Measurements from ENCODE around the gene ZNF768. TPM values are rescaled to one million over a fixed set of nuclear protein-coding genes. Genes with fewer than 3 reads are reported as not detected.

The ZNF768 gene
- total and polyA plus RNA-seq, 9 donors, result 25.9 to 35.0 (median 31.4) TPM

Other genes with a start within 250 kb of the ZNF768 start
- gene CD2BP2, start 171.3 kb downstream of the ZNF768 start, total RNA-seq, result 34.0 TPM
- gene CD2BP2, start 171.3 kb downstream of the ZNF768 start, polyA plus RNA-seq (ENCODE audit: insufficient read depth in 1 of 8, insufficient read length in 8 of 8, low replicate concordance in 1 of 8), result 10 to 100 TPM; 32.3 to 44.2 (median 38.8) TPM
- 16.9 TPM for gene TBC1D10B, start 156.1 kb downstream of the ZNF768 start, total RNA-seq
- 10 to 100 TPM; 27.4 to 38.9 (median 33.5) TPM for gene TBC1D10B, start 156.1 kb downstream of the ZNF768 start, polyA plus RNA-seq (ENCODE audit: insufficient read depth in 1 of 8, insufficient read length in 8 of 8, low replicate concordance in 1 of 8)
- gene MYL11, start 151.8 kb downstream of the ZNF768 start, total RNA-seq, result 10,279 TPM
- 1,000 to 10,000 TPM; 4,424 to 9,154 (median 7,934) TPM for gene MYL11, start 151.8 kb downstream of the ZNF768 start, polyA plus RNA-seq (ENCODE audit: insufficient read depth in 1 of 8, insufficient read length in 8 of 8, low replicate concordance in 1 of 8)
- 0.18 TPM for gene SEPTIN1, start 144.0 kb downstream of the ZNF768 start, total RNA-seq
- 1 to 10 TPM; 1.5 to 4.7 (median 2.5) TPM for gene SEPTIN1, start 144.0 kb downstream of the ZNF768 start, polyA plus RNA-seq (ENCODE audit: insufficient read depth in 1 of 8, insufficient read length in 8 of 8, low replicate concordance in 1 of 8)
- gene ZNF48, start 131.1 kb downstream of the ZNF768 start, total RNA-seq, result 5.7 TPM
- 1 to 10 TPM; 5.0 to 8.3 (median 6.8) TPM for gene ZNF48, start 131.1 kb downstream of the ZNF768 start, polyA plus RNA-seq (ENCODE audit: insufficient read depth in 1 of 8, insufficient read length in 8 of 8, low replicate concordance in 1 of 8)
- gene ZNF771, start 119.0 kb downstream of the ZNF768 start, total RNA-seq, result 6.9 TPM
- gene ZNF771, start 119.0 kb downstream of the ZNF768 start, polyA plus RNA-seq (ENCODE audit: insufficient read depth in 1 of 8, insufficient read length in 8 of 8, low replicate concordance in 1 of 8), result 1 to 10 TPM; 4.4 to 8.1 (median 7.0) TPM
- gene DCTPP1, start 96.5 kb downstream of the ZNF768 start, total RNA-seq, result 13.0 TPM
- 10 to 100 TPM; 30.1 to 36.5 (median 34.0) TPM for gene DCTPP1, start 96.5 kb downstream of the ZNF768 start, polyA plus RNA-seq (ENCODE audit: insufficient read depth in 1 of 8, insufficient read length in 8 of 8, low replicate concordance in 1 of 8)
- 3.5 TPM for gene SEPHS2, start 80.7 kb downstream of the ZNF768 start, total RNA-seq
- gene SEPHS2, start 80.7 kb downstream of the ZNF768 start, polyA plus RNA-seq (ENCODE audit: insufficient read depth in 1 of 8, insufficient read length in 8 of 8, low replicate concordance in 1 of 8), result 10 to 100 TPM; 15.3 to 19.8 (median 16.6) TPM
- gene ITGAL, start 53.8 kb downstream of the ZNF768 start, total RNA-seq, result 0.89 TPM
- 1 to 10 TPM; 1.4 to 2.8 (median 2.2) TPM for gene ITGAL, start 53.8 kb downstream of the ZNF768 start, polyA plus RNA-seq (ENCODE audit: insufficient read depth in 1 of 8, insufficient read length in 8 of 8, low replicate concordance in 1 of 8)
- 8.2 TPM for gene ZNF747, start 8.3 kb upstream of the ZNF768 start, total RNA-seq
- gene ZNF747, start 8.3 kb upstream of the ZNF768 start, polyA plus RNA-seq (ENCODE audit: insufficient read depth in 1 of 8, insufficient read length in 8 of 8, low replicate concordance in 1 of 8), result 1 to 10 TPM; 5.9 to 7.8 (median 7.2) TPM
- 5.2 TPM for gene ZNF764, start 31.8 kb upstream of the ZNF768 start, total RNA-seq
- 1 to 10 TPM; 6.1 to 9.7 (median 7.9) TPM for gene ZNF764, start 31.8 kb upstream of the ZNF768 start, polyA plus RNA-seq (ENCODE audit: insufficient read depth in 1 of 8, insufficient read length in 8 of 8, low replicate concordance in 1 of 8)
- gene ZNF688, start 45.1 kb upstream of the ZNF768 start, total RNA-seq, result 10.6 TPM
- 10 to 100 TPM in 3 of 8 donors, 1 to 10 TPM in 5; 7.0 to 14.6 (median 9.3) TPM for gene ZNF688, start 45.1 kb upstream of the ZNF768 start, polyA plus RNA-seq (ENCODE audit: insufficient read depth in 1 of 8, insufficient read length in 8 of 8, low replicate concordance in 1 of 8)
- 9.7 TPM for gene ZNF785, start 59.1 kb upstream of the ZNF768 start, total RNA-seq
- gene ZNF785, start 59.1 kb upstream of the ZNF768 start, polyA plus RNA-seq (ENCODE audit: insufficient read depth in 1 of 8, insufficient read length in 8 of 8, low replicate concordance in 1 of 8), result 10 to 100 TPM; 10.1 to 16.6 (median 12.3) TPM
- 5.8 TPM for gene ZNF689, start 83.8 kb upstream of the ZNF768 start, total RNA-seq
- 1 to 10 TPM; 7.0 to 8.7 (median 7.6) TPM for gene ZNF689, start 83.8 kb upstream of the ZNF768 start, polyA plus RNA-seq (ENCODE audit: insufficient read depth in 1 of 8, insufficient read length in 8 of 8, low replicate concordance in 1 of 8)
- gene PRR14, start 124.4 kb upstream of the ZNF768 start, total RNA-seq, result 9.3 TPM
- gene PRR14, start 124.4 kb upstream of the ZNF768 start, polyA plus RNA-seq (ENCODE audit: insufficient read depth in 1 of 8, insufficient read length in 8 of 8, low replicate concordance in 1 of 8), result 10 to 100 TPM; 19.1 to 24.9 (median 21.7) TPM
- 12.9 TPM for gene FBRS, start 131.9 kb upstream of the ZNF768 start, total RNA-seq
- 10 to 100 TPM; 29.4 to 46.0 (median 35.7) TPM for gene FBRS, start 131.9 kb upstream of the ZNF768 start, polyA plus RNA-seq (ENCODE audit: insufficient read depth in 1 of 8, insufficient read length in 8 of 8, low replicate concordance in 1 of 8)
- gene SRCAP, start 172.6 kb upstream of the ZNF768 start, total RNA-seq, result 7.9 TPM
- gene SRCAP, start 172.6 kb upstream of the ZNF768 start, polyA plus RNA-seq (ENCODE audit: insufficient read depth in 1 of 8, insufficient read length in 8 of 8, low replicate concordance in 1 of 8), result 10 to 100 TPM; 16.2 to 28.3 (median 21.8) TPM
- 10.5 TPM for gene PHKG2, start 221.9 kb upstream of the ZNF768 start, total RNA-seq
- gene PHKG2, start 221.9 kb upstream of the ZNF768 start, polyA plus RNA-seq (ENCODE audit: insufficient read depth in 1 of 8, insufficient read length in 8 of 8, low replicate concordance in 1 of 8), result 10 to 100 TPM; 10.7 to 14.5 (median 13.3) TPM
- 1.8 TPM for gene CFAP119, start 235.5 kb upstream of the ZNF768 start, total RNA-seq
- gene CFAP119, start 235.5 kb upstream of the ZNF768 start, polyA plus RNA-seq (ENCODE audit: insufficient read depth in 1 of 8, insufficient read length in 8 of 8, low replicate concordance in 1 of 8), result 1 to 10 TPM; 1.6 to 3.5 (median 2.6) TPM
- gene RNF40, start 235.8 kb upstream of the ZNF768 start, total RNA-seq, result 43.9 TPM
- gene RNF40, start 235.8 kb upstream of the ZNF768 start, polyA plus RNA-seq (ENCODE audit: insufficient read depth in 1 of 8, insufficient read length in 8 of 8, low replicate concordance in 1 of 8), result 10 to 100 TPM; 46.3 to 72.0 (median 56.9) TPM